Activated T-cell treated with anti-CD3 and anti-CD28 coated beads, Interleukin-2, amount 50 U/mL, for 4 hours (primary cell): Measurements from ENCODE around the gene WDR62. TPM values are rescaled to one million over a fixed set of nuclear protein-coding genes. Genes with fewer than 3 reads are reported as not detected.
"Not testable (repeated sequence)": the region's sequence is repeated elsewhere in the genome, so short reads cannot be mapped to it uniquely, and the experiment has no call there.

Source experiments
- ATAC-seq, 2 donors: fragments of 200-7000 bp; cut with Tn5 transposase; one replicate each; pipeline ENCODE4 v1.10.0; 2021
- DNase-seq: peaks from one replicate; pipeline ENCODE4 v3.0.0-alpha.2; 2020
- H3K27me3 Mint-ChIP-seq: one replicate; pipeline ENCODE4 v1.8.0; 2021; ENCODE audit warnings: low read depth, mixed read lengths
- H3K36me3 Mint-ChIP-seq: one replicate; pipeline ENCODE4 v1.8.0; 2022; ENCODE audit warnings: mixed read lengths; ENCODE audit not compliant: insufficient read depth
- H3K4me1 Mint-ChIP-seq: one replicate; pipeline ENCODE4 v1.8.0; 2021; ENCODE audit warnings: low read depth, mixed read lengths
- H3K4me3 Mint-ChIP-seq: one replicate; pipeline ENCODE4 v1.8.0; 2021; ENCODE audit warnings: mild to moderate bottlenecking, moderate library complexity, mixed read lengths
- H3K9me3 Mint-ChIP-seq: one replicate; pipeline ENCODE4 v1.8.0; 2021; ENCODE audit warnings: mixed read lengths
- total RNA-seq, 3 donors: library from RNA; stranded (reverse); gene quantifications; one replicate each; pipeline ENCODE4 v1.2.1, GENCODE V29; 2021

WDR62 gene
- total RNA-seq, 3 donors from 2014 or later, result 10.3 to 14.6 (median 12.5) TPM

GRCh38 chr19:36027696-36028095 is 27.0 kb upstream of the WDR62 start:
- Mint-ChIP-seq H3K9me3 (no peaks in the 10 kb centered on the region), H3K27me3 (peaks cover 2% of the 10 kb centered on the region), H3K4me3 (no peak overlapping the region), H3K36me3 (peaks cover 19% of the 10 kb centered on the region), H3K4me1 (peaks cover 2% of the 10 kb centered on the region)
- ATAC-seq (no peak), DNase-seq (no peak)

GRCh38 chr19:36028313-36029041 is 26.2 kb upstream of the WDR62 start:
- Mint-ChIP-seq H3K9me3 (no peaks in the 10 kb centered on the region), H3K4me3 (no peak overlapping the region), H3K4me1 (peaks cover 2% of the 10 kb centered on the region), H3K36me3 (peaks cover 14% of the 10 kb centered on the region), H3K27me3 (peaks cover 2% of the 10 kb centered on the region)
- ATAC-seq (no peak), DNase-seq (no peak)

- no peak overlapping the region for H3K4me3 Mint-ChIP-seq
- peaks cover 10% of the 10 kb centered on the region for H3K4me1 Mint-ChIP-seq
- ATAC-seq (no peak), DNase-seq (no peak)
- H3K9me3 Mint-ChIP-seq, result no peaks in the 10 kb centered on the region
- peaks cover 2% of the 10 kb centered on the region for H3K27me3 Mint-ChIP-seq
- H3K36me3 Mint-ChIP-seq, result peaks cover 13% of the 10 kb centered on the region
Measured at GRCh38 chr19:36030264-36031148, 24.2 kb upstream of the WDR62 start.

- Mint-ChIP-seq H3K4me3 (no peak overlapping the region), H3K9me3 (no peaks in the 10 kb centered on the region), H3K36me3 (peaks cover 14% of the 10 kb centered on the region), H3K4me1 (peaks cover 16% of the 10 kb centered on the region), H3K27me3 (peaks cover 2% of the 10 kb centered on the region)
- ATAC-seq (no peak), DNase-seq (no peak)
Measured at GRCh38 chr19:36031308-36031707, 23.4 kb upstream of the WDR62 start.

- DNase-seq (peak; percentile 53), ATAC-seq (peak; percentile 73 to 78)
- peaks cover 2% of the 10 kb centered on the region for H3K27me3 Mint-ChIP-seq
- H3K4me3 Mint-ChIP-seq, result peak within 1 kb of the TSS; percentile 31
- peaks cover 25% of the 10 kb centered on the region for H3K4me1 Mint-ChIP-seq
- peaks cover 14% of the 10 kb centered on the region for H3K36me3 Mint-ChIP-seq
- no peaks in the 10 kb centered on the region for H3K9me3 Mint-ChIP-seq
Measured at GRCh38 chr19:36032251-36033104, 22.2 kb upstream of the WDR62 start, which contains the start of gene CLIP3. CLIP3 (minus strand) TSS chr19:36032873; CDS start chr19:36032357, 516 bp downstream.

GRCh38 chr19:36040495-36040894 is 14.2 kb upstream of the WDR62 start:
- H3K9me3 Mint-ChIP-seq, result no peaks in the 10 kb centered on the region
- no peak for ATAC-seq
- H3K4me1 Mint-ChIP-seq, result peaks cover 15% of the 10 kb centered on the region
- H3K36me3 Mint-ChIP-seq, result peaks cover 3% of the 10 kb centered on the region
- no peak for DNase-seq
- H3K27me3 Mint-ChIP-seq, result no peaks in the 10 kb centered on the region
- H3K4me3 Mint-ChIP-seq, result no peak overlapping the region

- H3K4me1 Mint-ChIP-seq, DNase-seq, H3K9me3 Mint-ChIP-seq, H3K27me3 Mint-ChIP-seq, H3K4me3 Mint-ChIP-seq, ATAC-seq, H3K36me3 Mint-ChIP-seq: not testable (repeated sequence)
Measured at GRCh38 chr19:36041092-36041491, 13.6 kb upstream of the WDR62 start.

- H3K4me3 Mint-ChIP-seq, result no peak overlapping the region
- no peaks in the 10 kb centered on the region for H3K27me3 Mint-ChIP-seq
- H3K9me3 Mint-ChIP-seq, result no peaks in the 10 kb centered on the region
- DNase-seq (no peak), ATAC-seq (no peak)
- H3K36me3 Mint-ChIP-seq, result peaks cover 9% of the 10 kb centered on the region
- H3K4me1 Mint-ChIP-seq, result peaks cover 6% of the 10 kb centered on the region
Measured at GRCh38 chr19:36041831-36042230, 12.9 kb upstream of the WDR62 start.

- Mint-ChIP-seq H3K4me1 (no peaks in the 10 kb centered on the region), H3K9me3 (no peaks in the 10 kb centered on the region), H3K4me3 (no peak overlapping the region), H3K27me3 (no peaks in the 10 kb centered on the region), H3K36me3 (peaks cover 9% of the 10 kb centered on the region)
- ATAC-seq (no peak), DNase-seq (no peak)
Measured at GRCh38 chr19:36043952-36044351, 10.7 kb upstream of the WDR62 start.

GRCh38 chr19:36046443-36047050 is 8.2 kb upstream of the WDR62 start:
- H3K9me3 Mint-ChIP-seq, result no peaks in the 10 kb centered on the region
- ATAC-seq (no peak), DNase-seq (no peak)
- no peak overlapping the region for H3K4me3 Mint-ChIP-seq
- H3K36me3 Mint-ChIP-seq, result peaks cover 12% of the 10 kb centered on the region
- no peaks in the 10 kb centered on the region for H3K4me1 Mint-ChIP-seq
- no peaks in the 10 kb centered on the region for H3K27me3 Mint-ChIP-seq

GRCh38 chr19:36047835-36048234 is 6.9 kb upstream of the WDR62 start:
- no peaks in the 10 kb centered on the region for H3K27me3 Mint-ChIP-seq
- no peaks in the 10 kb centered on the region for H3K9me3 Mint-ChIP-seq
- ATAC-seq (no peak), DNase-seq (no peak)
- H3K4me1 Mint-ChIP-seq, result peaks cover 4% of the 10 kb centered on the region
- H3K36me3 Mint-ChIP-seq, result peaks cover 10% of the 10 kb centered on the region
- no peak overlapping the region for H3K4me3 Mint-ChIP-seq

- Mint-ChIP-seq H3K27me3 (no peaks in the 10 kb centered on the region), H3K4me3 (no peak overlapping the region), H3K36me3 (peaks cover 10% of the 10 kb centered on the region), H3K4me1 (peaks cover 9% of the 10 kb centered on the region), H3K9me3 (no peaks in the 10 kb centered on the region)
- no peak for ATAC-seq
- DNase-seq, result no peak
Measured at GRCh38 chr19:36049080-36049698, 5.5 kb upstream of the WDR62 start.

- Mint-ChIP-seq H3K4me3 (no peak overlapping the region), H3K4me1 (peaks cover 16% of the 10 kb centered on the region), H3K36me3 (peaks cover 6% of the 10 kb centered on the region), H3K27me3 (no peaks in the 10 kb centered on the region), H3K9me3 (no peaks in the 10 kb centered on the region)
- DNase-seq, result no peak
- ATAC-seq, result no peak
Measured at GRCh38 chr19:36051236-36051635, 3.5 kb upstream of the WDR62 start.
